ENCODE results near the gene COG6.
A peak's percentile ranks its signal among the peaks of the same experiment; 100 is the strongest.

Gene COG6

DNA sequence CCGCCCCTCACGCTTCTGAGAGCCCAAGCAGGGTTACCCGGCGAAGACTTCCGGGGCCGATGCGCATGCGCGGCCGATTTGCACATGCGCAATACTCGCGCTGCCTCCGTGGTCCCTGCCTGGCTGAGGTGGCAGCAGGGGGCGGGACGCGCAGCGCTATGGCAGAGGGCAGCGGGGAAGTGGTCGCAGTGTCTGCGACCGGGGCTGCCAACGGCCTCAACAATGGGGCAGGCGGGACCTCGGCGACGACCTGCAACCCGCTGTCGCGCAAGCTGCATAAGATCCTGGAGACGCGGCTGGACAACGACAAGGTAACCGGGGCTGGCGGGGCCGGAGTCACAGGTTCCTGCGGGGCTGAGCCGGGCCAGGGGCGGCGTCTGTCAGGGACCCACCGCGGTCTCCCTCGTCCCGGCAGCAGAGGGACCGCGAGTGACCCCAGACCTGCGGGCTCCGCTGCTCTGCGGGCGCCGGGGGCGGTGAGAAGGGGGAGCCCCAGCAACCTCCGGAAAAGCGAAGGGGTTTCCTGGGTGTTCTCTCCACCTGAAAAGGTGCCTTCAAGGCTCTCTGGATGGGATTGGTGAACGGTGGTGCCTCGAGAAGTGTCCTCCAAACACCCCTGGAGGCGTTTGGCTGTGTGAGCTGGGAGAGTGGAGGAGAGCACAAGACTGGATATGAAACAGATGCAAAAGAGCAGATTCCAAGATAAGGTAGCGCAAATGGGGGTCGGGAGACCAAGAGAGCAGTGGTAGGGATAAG lies at the start of gene COG6:
TSS of gene COG6 (plus strand) at position 94 of the 756 bp plus-strand sequence. CDS start at position 159, 65 bp downstream.
- DNase-seq = peak; percentile 94

- DNase-seq = no peak
Measured at GRCh38 chr13:39605677-39606320, 49.7 kb upstream of the COG6 start.

DNA sequence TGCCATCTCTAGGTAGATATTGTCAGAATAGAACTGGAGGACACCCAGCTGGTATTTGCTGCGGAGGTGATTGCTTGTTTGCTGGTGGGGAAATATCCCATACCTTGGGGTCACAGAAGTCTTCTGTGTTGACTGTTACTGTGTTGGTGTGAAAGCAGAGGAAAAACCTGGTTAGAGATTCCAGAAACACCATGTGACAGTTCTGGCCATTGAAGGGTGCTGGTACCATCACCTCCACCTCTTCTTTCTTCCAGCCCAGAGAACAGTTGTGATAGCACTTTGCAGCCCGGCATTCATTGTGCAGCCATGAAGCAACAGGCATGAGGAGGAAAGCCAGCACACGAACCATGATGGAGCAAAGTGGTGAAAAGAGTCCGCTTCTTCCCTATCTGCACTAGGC lies 47.6 kb upstream of the COG6 start:
- no peak for DNase-seq

DNA sequence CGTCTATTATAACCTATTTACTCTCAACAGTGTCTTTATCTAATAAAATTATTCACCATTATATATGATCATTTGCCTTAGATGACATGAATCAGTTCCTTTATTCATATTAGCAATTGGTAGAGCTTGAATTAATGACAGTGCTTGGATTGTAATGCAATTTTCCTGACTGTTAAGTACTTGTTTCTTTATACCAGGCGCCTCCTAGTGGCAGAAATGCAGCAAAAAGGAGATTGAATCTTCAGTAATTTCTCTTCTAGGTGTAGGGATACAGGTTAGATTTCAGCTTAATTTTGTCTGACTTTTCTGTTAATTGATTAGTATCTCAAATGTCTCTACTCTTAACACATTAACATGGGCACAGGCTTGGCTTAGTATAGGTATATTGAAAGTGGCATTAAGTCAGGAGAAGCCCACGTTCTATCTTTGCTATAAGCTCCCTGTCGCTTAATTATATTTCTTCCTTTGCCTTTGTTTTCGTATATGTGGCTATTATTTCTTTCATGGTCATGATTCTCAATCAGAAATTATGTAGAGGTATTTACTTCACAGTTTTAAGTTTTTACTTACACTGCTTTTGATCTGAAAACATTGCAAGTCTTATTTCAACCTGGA lies 43.3 kb upstream of the COG6 start:
- no peak for DNase-seq

DNA sequence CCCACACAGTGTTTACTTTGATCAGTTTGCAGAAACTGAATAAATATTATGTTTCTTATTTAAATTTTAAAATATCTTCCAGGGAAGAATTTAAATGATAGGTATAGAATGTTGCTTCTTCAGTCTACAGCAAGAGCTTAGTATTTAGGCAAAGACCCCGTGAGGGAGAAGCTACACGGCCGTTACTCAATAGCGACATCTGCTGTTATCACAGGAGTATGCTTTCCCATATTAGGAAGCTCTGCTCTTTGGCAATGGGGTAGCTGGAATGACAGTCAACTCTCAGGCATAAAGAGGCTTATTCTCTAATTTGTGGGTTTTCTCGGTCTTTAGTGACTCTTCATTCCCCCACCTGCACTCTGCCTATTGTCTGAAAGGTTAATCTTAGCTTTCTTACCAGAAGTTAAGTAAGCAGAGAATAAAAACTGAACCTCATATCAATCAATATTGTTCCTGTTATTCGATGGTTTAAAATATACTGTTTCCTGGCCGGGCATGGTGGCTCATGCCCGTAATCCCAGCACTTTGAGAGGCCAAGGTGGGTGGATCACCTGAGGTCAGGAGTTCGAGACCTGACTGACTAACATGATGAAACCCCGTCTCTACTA lies 39.3 kb upstream of the COG6 start:
- DNase-seq = no peak

- DNase-seq = no peak
Measured at GRCh38 chr13:39618561-39618960, 36.9 kb upstream of the COG6 start.

DNA sequence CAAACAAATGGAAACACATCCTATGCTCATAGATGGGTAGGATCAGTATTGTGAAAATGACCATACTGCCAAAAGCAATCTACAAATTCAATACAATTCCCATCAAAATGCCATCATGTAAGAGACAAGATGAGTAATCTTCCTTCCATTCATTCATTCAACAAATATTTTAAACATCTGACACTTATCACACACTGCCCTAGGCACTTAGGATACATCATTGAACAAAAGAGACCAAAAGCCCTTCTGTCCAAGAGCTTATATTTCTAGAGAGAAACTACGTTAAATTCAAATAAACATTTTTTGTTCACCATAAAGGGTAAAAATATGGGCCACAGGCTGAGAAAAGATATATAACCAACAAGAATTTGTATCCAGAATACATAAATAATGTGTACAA lies 32.0 kb upstream of the COG6 start:
- DNase-seq = no peak

- no peak for DNase-seq
Measured at GRCh38 chr13:39631307-39631706, 24.2 kb upstream of the COG6 start.

GRCh38 chr13:39632994-39633393 lies 22.5 kb upstream of the COG6 start:
- DNase-seq = no peak

- DNase-seq = no peak
Measured at GRCh38 chr13:39635564-39635963, 19.9 kb upstream of the COG6 start.

DNA sequence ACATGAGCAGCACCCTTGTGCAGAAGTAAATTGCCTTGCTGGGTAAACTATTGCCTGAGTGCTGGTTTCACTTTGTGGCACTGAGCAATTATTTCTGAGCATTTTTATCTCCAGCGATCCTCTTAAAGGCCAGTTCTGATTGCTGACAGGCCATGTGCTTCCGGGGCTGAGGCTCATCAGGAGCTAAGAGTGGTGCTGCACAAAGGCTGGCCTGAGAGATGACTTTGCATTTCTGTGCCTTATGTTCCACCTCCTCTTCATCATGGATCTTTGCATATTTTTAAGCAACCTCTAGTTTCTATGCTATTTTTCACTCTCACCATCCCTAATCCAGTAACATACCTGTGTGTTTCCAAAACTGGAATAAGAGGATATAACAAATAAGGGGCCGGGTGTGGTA lies 17.6 kb upstream of the COG6 start:
- DNase-seq = no peak

GRCh38 chr13:39641645-39642044 lies 13.8 kb upstream of the COG6 start:
- no peak for DNase-seq

- DNase-seq = no peak
Measured at GRCh38 chr13:39646122-39646521, 9.3 kb upstream of the COG6 start.

- DNase-seq = no peak
Measured at GRCh38 chr13:39655041-39655568, 357 bp upstream of the COG6 start.

DNA sequence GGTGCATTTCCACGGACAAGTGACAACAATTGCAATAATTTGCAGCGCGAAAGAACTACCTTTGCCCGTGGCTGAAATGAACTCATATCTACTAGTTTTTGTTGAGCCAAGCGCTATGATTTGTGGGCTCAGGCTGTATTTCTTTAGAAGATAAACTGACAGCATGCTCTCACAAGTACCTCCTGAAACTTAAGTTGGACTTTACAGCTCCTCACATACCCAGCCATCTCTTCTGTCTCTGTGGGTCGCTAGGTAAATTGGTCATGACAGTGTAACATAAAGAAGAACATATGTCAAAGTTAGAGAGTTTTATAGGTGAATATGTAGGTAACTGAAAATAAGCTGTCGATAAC lies 839 bp downstream of the COG6 start:
- DNase-seq = no peak

DNA sequence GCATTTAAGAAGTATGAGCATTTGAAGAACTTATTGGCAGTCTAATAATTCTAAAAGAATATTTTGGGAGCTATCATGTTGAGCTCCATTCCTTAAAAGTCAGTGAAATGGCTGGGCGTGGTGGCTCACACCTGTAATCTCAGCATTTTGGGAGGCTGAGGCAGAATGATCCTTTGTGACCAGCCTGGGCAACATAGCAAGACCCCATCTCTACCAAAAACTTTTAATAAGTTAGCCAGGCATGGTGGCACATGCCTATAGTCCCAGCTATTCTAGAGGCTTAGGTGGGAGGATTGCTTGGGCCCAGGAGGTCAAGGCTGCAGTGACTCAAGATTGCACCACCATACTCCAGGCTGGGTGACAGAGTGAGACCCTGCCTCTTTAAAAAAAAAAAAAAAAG lies 8.0 kb downstream of the COG6 start:
- no peak for DNase-seq

GRCh38 chr13:39663958-39664357 lies 8.5 kb downstream of the COG6 start:
- no peak for DNase-seq

GRCh38 chr13:39665763-39666162 lies 10.3 kb downstream of the COG6 start:
- DNase-seq = no peak

DNA sequence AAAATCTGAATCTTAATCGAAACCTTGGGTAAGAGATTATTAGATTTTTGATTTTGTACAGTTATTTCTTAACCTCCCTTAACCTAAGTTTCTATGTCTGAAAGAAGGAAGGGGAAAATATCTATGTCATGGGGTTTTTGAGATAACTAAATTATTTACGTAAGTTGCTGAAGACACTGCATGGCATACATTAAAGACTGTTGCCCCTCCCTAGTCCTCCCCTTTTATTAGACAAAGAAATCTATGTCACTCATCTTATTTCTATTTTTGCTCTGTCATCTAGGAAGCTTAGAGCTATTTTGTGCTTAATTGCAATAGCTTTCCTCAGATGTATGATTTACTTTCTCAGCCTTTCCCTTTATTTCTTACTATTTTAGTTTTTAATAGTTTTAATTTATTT lies 15.0 kb downstream of the COG6 start:
- no peak for DNase-seq

GRCh38 chr13:39672378-39673132 lies 17.1 kb downstream of the COG6 start:
- no peak for DNase-seq

GRCh38 chr13:39675904-39676303 lies 20.4 kb downstream of the COG6 start:
- DNase-seq = no peak

- no peak for DNase-seq
Measured at GRCh38 chr13:39676315-39676876, 20.9 kb downstream of the COG6 start.

- no peak for DNase-seq
Measured at GRCh38 chr13:39682310-39682709, 26.8 kb downstream of the COG6 start.

Measured in activated CD4-positive, alpha-beta T cell treated with anti-CD3 and anti-CD28 coated beads for 1 hour (primary cell).